ENCODE data around the gene MRPL55.

GRCh38 chr1:228102791-228103620 lies 6.1 kb downstream of the MRPL55 start, which contains the start of gene C1orf35:
- TF ChIP-seq CTCF (IDR thresholded peaks at IDR 0.05): peak in 1 of 6 experiments; percentile 7
- TF ChIP-seq POLR2A (IDR thresholded peaks at IDR 0.05): peak; percentile 44

Data from Peyer's patch (tissue), 4 donors.